Muscle of leg (tissue), 11 donors: ENCODE measurements around the gene FAM180A. TPM values are rescaled to one million over a fixed set of nuclear protein-coding genes. Genes with fewer than 3 reads are reported as not detected.
"Not testable (repeated sequence)": the region's sequence is repeated elsewhere in the genome, so short reads cannot be mapped to it uniquely, and the experiment has no call there.

Source experiments
- DNase-seq: peaks from one replicate; pipeline ENCODE4 v3.0.0; 2013
- H3K27ac ChIP-seq: one replicate; pipeline ENCODE4 v1.5.1; 2013; ENCODE audit warnings: mild to moderate bottlenecking, low read length, control low read depth
- H3K27me3 ChIP-seq: one replicate; pipeline ENCODE4 v1.6.1; 2013; ENCODE audit warnings: low read length; ENCODE audit not compliant: control insufficient read depth, insufficient read depth
- H3K36me3 ChIP-seq: one replicate; pipeline ENCODE4 v1.6.1; 2013; ENCODE audit warnings: low read length; ENCODE audit not compliant: control insufficient read depth, insufficient read depth
- H3K4me1 ChIP-seq: one replicate; pipeline ENCODE4 v1.6.1; 2013; ENCODE audit warnings: low read length; ENCODE audit not compliant: control insufficient read depth, insufficient read depth
- H3K4me3 ChIP-seq: one replicate; pipeline ENCODE4 v1.5.1; 2013; ENCODE audit warnings: low read length, control low read depth
- H3K9me3 ChIP-seq: replicated peaks from 2 replicates; pipeline ENCODE4 v1.6.1; 2013; ENCODE audit warnings: low read depth, low read length; ENCODE audit not compliant: control insufficient read depth
- WGBS: methylation state at CpG from one replicate; pipeline ENCODE4 v1.1.5; 2013; ENCODE audit warnings: missing lambda C conversion rate; ENCODE audit not compliant: insufficient coverage; 5-methylcytosine and 5-hydroxymethylcytosine counted together
- polyA plus RNA-seq, 8 donors: library from polyadenylated mRNA; unstranded; fragments of 120-200 nt; gene quantifications; one replicate each; pipeline versions ENCODE4 v1.2.1 to v1.2.3, GENCODE V29; 2013; ENCODE audit warnings: inconsistent platforms in 1 of 8, low replicate concordance in 1 of 8; ENCODE audit not compliant: insufficient read length in 8 of 8, insufficient read depth in 1 of 8
- total RNA-seq: library from RNA; stranded (reverse); fragments of 120-200 nt; gene quantifications from one replicate; pipeline ENCODE4 v1.2.4, GENCODE V29; 2013

The FAM180A gene
- total and polyA plus RNA-seq, 9 donors: 0.17 to 0.96 (median 0.35) TPM; not detected in 1

GRCh38 chr7:135709508-135709907 is 39.1 kb downstream of the FAM180A start:
- Histone ChIP-seq H3K36me3 (no peaks in the 10 kb centered on the region), H3K27me3 (peaks cover 30% of the 10 kb centered on the region), H3K4me3 (no peak overlapping the region), H3K4me1 (no peaks in the 10 kb centered on the region), H3K9me3 (no peaks in the 10 kb centered on the region), H3K27ac (no peak overlapping the region)
- WGBS: no CpG with 5 or more reads among the region's 3 CpGs
- no peak for DNase-seq

GRCh38 chr7:135708041-135708440 is 40.6 kb downstream of the FAM180A start:
- 86% methylated on average over 10 of the region's 14 CpGs for WGBS
- H3K4me3 ChIP-seq: no peak overlapping the region
- H3K36me3 ChIP-seq: no peaks in the 10 kb centered on the region
- no peaks in the 10 kb centered on the region for H3K4me1 ChIP-seq
- no peak for DNase-seq
- H3K27me3 ChIP-seq: peaks cover 19% of the 10 kb centered on the region
- H3K9me3 ChIP-seq: no peaks in the 10 kb centered on the region
- no peak overlapping the region for H3K27ac ChIP-seq

GRCh38 chr7:135707570-135707966 is 41.0 kb downstream of the FAM180A start:
- Histone ChIP-seq H3K27ac (no peak overlapping the region), H3K9me3 (no peaks in the 10 kb centered on the region), H3K4me3 (no peak overlapping the region), H3K36me3 (no peaks in the 10 kb centered on the region), H3K27me3 (peaks cover 14% of the 10 kb centered on the region), H3K4me1 (no peaks in the 10 kb centered on the region)
- 54% methylated on average over 2 of the region's 5 CpGs for WGBS
- DNase-seq: no peak

- H3K27ac ChIP-seq: no peak overlapping the region
- no peaks in the 10 kb centered on the region for H3K4me1 ChIP-seq
- 83% methylated on average over 1 of the region's 7 CpGs for WGBS
- no peak overlapping the region for H3K4me3 ChIP-seq
- peaks cover 12% of the 10 kb centered on the region for H3K27me3 ChIP-seq
- no peaks in the 10 kb centered on the region for H3K9me3 ChIP-seq
- no peaks in the 10 kb centered on the region for H3K36me3 ChIP-seq
- DNase-seq: no peak
These were observed 41.6 kb downstream of the FAM180A start for GRCh38 chr7:135706858-135707569.

GRCh38 chr7:135706038-135706742 is 42.4 kb downstream of the FAM180A start:
- H3K27me3 ChIP-seq: peaks cover 7% of the 10 kb centered on the region
- no peaks in the 10 kb centered on the region for H3K36me3 ChIP-seq
- no peak for DNase-seq
- H3K4me3 ChIP-seq: no peak overlapping the region
- H3K27ac ChIP-seq: no peak overlapping the region
- 91% methylated on average over 15 of the region's 20 CpGs for WGBS
- H3K9me3 ChIP-seq: no peaks in the 10 kb centered on the region
- H3K4me1 ChIP-seq: no peaks in the 10 kb centered on the region

GRCh38 chr7:135704698-135705097 is 43.9 kb downstream of the FAM180A start:
- 34% methylated on average over 4 of the region's 5 CpGs for WGBS
- Histone ChIP-seq H3K27me3 (peaks cover 5% of the 10 kb centered on the region), H3K4me3 (no peak overlapping the region), H3K4me1 (no peaks in the 10 kb centered on the region), H3K36me3 (no peaks in the 10 kb centered on the region), H3K9me3 (no peaks in the 10 kb centered on the region), H3K27ac (no peak overlapping the region)
- DNase-seq: no peak

- DNase-seq: no peak
- Histone ChIP-seq H3K36me3 (no peaks in the 10 kb centered on the region), H3K4me3 (no peak overlapping the region), H3K9me3 (no peaks in the 10 kb centered on the region), H3K27me3 (peaks cover 5% of the 10 kb centered on the region), H3K27ac (no peak overlapping the region), H3K4me1 (no peaks in the 10 kb centered on the region)
- 63% methylated on average over 2 of the region's 2 CpGs for WGBS
These were observed 44.5 kb downstream of the FAM180A start for GRCh38 chr7:135704074-135704473.

GRCh38 chr7:135697276-135698049 is 51.1 kb downstream of the FAM180A start:
- Histone ChIP-seq H3K27me3 (no peaks in the 10 kb centered on the region), H3K27ac (no peak overlapping the region), H3K36me3 (peaks cover 2% of the 10 kb centered on the region), H3K4me3 (no peak overlapping the region), H3K9me3 (no peaks in the 10 kb centered on the region), H3K4me1 (no peaks in the 10 kb centered on the region)
- 44% methylated on average over 7 of the region's 8 CpGs for WGBS
- peak; percentile 31 for DNase-seq

- no peak overlapping the region for H3K4me3 ChIP-seq
- H3K9me3 ChIP-seq: no peaks in the 10 kb centered on the region
- no peaks in the 10 kb centered on the region for H3K27me3 ChIP-seq
- no peak overlapping the region for H3K27ac ChIP-seq
- WGBS: 90% methylated on average over 2 of the region's 4 CpGs
- peaks cover 13% of the 10 kb centered on the region for H3K36me3 ChIP-seq
- no peak for DNase-seq
- H3K4me1 ChIP-seq: no peaks in the 10 kb centered on the region
These were observed 55.1 kb downstream of the FAM180A start for GRCh38 chr7:135693558-135693957.

- H3K27ac ChIP-seq, H3K4me1 ChIP-seq, H3K9me3 ChIP-seq, H3K27me3 ChIP-seq, H3K4me3 ChIP-seq, DNase-seq: not testable (repeated sequence)
- peaks cover 13% of the 10 kb centered on the region for H3K36me3 ChIP-seq
- WGBS: no CpG with 5 or more reads among the region's 7 CpGs
These were observed 56.0 kb downstream of the FAM180A start for GRCh38 chr7:135692606-135693005.
